Neural cell (in vitro differentiated cells): Measurements from ENCODE around the gene PRSS53.

Experiments used
- EZH2 ChIP-seq: fragments of 200-600, 300-800 bp; shearing (Covaris generic), sonication (generic); IDR thresholded peaks from 2 replicates; pipeline ENCODE4 v1.6.1; 2014; ENCODE audit warnings: antibody characterized with exemption, low read length, borderline replicate concordance, mild to moderate bottlenecking; ENCODE audit not compliant: insufficient read depth, poor library complexity, severe bottlenecking
- MXI1 ChIP-seq: fragments of 450-650 bp; conservative IDR thresholded peaks from 2 replicates; pipeline ENCODE4 v1.6.1; 2014; ENCODE audit warnings: antibody characterized with exemption, mild to moderate bottlenecking; ENCODE audit not compliant: poor library complexity, severe bottlenecking
- RAD21 ChIP-seq: fragments of 450-650 bp; conservative IDR thresholded peaks from 2 replicates; pipeline ENCODE4 v1.6.1; 2014; ENCODE audit warnings: antibody characterized with exemption, mild to moderate bottlenecking, moderate library complexity
- TF ChIP-seq, protein P1 (sequence below): fragments of 450-650 bp; IDR thresholded peaks from 2 replicates; pipeline ENCODE4 v1.5.1; 2014; ENCODE audit warnings: antibody characterized with exemption, mild to moderate bottlenecking, moderate library complexity; ENCODE audit not compliant: poor library complexity, severe bottlenecking

DNA sequence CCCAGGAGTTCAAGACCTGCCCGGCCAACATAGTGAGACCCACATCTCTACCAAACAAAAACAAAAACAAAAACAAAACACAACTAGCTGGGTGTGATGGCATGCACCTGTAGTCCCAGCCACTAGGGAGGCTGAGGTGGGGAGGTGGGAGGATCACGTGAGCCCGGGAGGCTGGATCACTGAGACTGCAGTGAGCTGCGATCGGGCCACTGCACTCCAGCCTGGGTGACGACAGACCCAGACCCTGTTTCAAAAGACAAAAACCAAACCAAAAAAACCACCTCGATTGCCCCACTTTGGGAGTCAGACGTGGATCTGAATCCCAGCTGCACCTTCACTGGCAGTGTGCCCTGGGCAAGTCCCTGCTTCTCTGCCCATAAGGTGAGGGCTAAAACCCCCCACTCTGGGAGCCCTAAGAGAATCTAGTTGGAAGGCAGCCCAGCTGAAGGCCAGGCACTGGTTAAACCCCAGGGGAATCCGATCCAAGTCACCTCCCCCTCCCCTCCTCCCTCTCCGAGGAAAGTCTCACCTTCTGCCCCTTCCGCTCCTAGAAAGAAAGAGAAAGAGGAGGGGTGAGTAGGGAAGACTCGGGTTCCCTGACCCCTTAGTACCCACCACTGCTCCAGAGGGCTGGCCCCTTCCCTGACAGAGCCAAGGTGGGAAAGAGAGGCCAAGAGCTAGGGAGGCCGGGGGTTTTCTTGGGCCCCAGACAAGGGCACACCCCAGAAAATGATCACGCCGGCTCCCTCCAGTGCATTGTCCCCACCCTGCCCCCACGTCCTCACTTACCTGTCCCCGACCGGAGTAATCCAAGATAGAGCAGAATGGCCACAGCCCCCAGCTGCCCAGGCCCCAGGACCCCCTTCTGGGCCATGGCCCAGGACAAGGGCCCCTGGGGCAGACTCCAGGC lies 46.1 kb upstream of the PRSS53 start:
- TF ChIP-seq EZH2 (no peak), MXI1 (no peak), RAD21 (no peak)
- TF ChIP-seq, protein P1, sequence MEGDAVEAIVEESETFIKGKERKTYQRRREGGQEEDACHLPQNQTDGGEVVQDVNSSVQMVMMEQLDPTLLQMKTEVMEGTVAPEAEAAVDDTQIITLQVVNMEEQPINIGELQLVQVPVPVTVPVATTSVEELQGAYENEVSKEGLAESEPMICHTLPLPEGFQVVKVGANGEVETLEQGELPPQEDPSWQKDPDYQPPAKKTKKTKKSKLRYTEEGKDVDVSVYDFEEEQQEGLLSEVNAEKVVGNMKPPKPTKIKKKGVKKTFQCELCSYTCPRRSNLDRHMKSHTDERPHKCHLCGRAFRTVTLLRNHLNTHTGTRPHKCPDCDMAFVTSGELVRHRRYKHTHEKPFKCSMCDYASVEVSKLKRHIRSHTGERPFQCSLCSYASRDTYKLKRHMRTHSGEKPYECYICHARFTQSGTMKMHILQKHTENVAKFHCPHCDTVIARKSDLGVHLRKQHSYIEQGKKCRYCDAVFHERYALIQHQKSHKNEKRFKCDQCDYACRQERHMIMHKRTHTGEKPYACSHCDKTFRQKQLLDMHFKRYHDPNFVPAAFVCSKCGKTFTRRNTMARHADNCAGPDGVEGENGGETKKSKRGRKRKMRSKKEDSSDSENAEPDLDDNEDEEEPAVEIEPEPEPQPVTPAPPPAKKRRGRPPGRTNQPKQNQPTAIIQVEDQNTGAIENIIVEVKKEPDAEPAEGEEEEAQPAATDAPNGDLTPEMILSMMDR = no peak
